OCI-M2 (cell line): ENCODE data around the gene ANO9.

Experiments used
- DNase-seq: peaks from one replicate; lab custom pipeline; 2025; ENCODE audit not compliant: unreplicated experiment; lab: John Stamatoyannopoulos, UW

The ANO9 gene

GRCh38 chr11:387193-387793 lies 54.5 kb downstream of the ANO9 start:
- DNase-seq, result no peak

GRCh38 chr11:386483-386882 lies 55.3 kb downstream of the ANO9 start:
- DNase-seq, result no peak

- no peak for DNase-seq
These were observed 56.0 kb downstream of the ANO9 start for GRCh38 chr11:385594-386351.

GRCh38 chr11:384511-384910 lies 57.3 kb downstream of the ANO9 start:
- DNase-seq, result no peak

- DNase-seq, result no peak
These were observed 58.4 kb downstream of the ANO9 start for GRCh38 chr11:383431-383830.

GRCh38 chr11:382081-382629 lies 59.7 kb downstream of the ANO9 start:
- DNase-seq, result no peak

GRCh38 chr11:381501-382072 lies 60.2 kb downstream of the ANO9 start:
- DNase-seq, result no peak

GRCh38 chr11:380996-381395 lies 60.8 kb downstream of the ANO9 start:
- no peak for DNase-seq

- no peak for DNase-seq
These were observed 61.3 kb downstream of the ANO9 start for GRCh38 chr11:380491-380890.

- DNase-seq, result no peak
These were observed 61.7 kb downstream of the ANO9 start for GRCh38 chr11:380095-380480.

GRCh38 chr11:379205-380094 lies 62.4 kb downstream of the ANO9 start:
- no peak for DNase-seq

GRCh38 chr11:377883-378500 lies 63.8 kb downstream of the ANO9 start:
- no peak for DNase-seq

GRCh38 chr11:377174-377865 lies 64.5 kb downstream of the ANO9 start:
- no peak for DNase-seq

GRCh38 chr11:376531-377173 lies 65.2 kb downstream of the ANO9 start:
- no peak for DNase-seq

GRCh38 chr11:375065-376025 lies 66.5 kb downstream of the ANO9 start:
- DNase-seq, result no peak

GRCh38 chr11:373716-374551 lies 67.9 kb downstream of the ANO9 start:
- DNase-seq, result no peak

- DNase-seq, result no peak
These were observed 68.7 kb downstream of the ANO9 start for GRCh38 chr11:372809-373715.
